Measurements from ENCODE around the gene BUD23. TPM values are rescaled to one million over a fixed set of nuclear protein-coding genes. Genes with fewer than 3 reads are reported as not detected.
"Not testable (repeated sequence)": the region's sequence is repeated elsewhere in the genome, so short reads cannot be mapped to it uniquely, and the experiment has no call there.

BUD23 gene
- total and polyA plus RNA-seq, 2 experiments from 2014 or later, result 62.1 to 117 TPM

DNA sequence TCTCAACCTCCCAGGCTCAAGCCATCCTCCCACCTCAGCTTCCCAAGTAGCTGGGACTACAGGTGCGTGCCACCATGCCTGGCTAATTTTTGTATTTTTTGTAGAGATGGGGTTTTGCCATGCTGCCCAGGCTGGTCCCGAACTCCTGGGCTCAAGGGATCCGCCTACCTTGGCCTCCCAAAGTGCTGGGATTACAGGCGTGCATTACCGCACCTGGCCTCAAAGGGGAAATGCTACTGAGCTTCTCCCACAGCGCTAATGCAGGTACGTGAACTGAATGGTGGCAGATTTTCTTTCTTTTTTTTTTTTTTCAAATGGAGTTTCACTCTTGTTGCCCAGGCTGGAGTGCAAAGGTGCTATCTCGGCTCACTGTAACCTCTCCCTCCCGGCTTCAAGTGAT, 7.3 kb upstream of the BUD23 start:
- H3K79me2 ChIP-seq (replicated peaks; ENCODE audit: insufficient read depth), result peaks cover 17% of the 10 kb centered on the region
- H3K4me3 Mint-ChIP-seq; H3K4me2 ChIP-seq; H3K27ac ChIP-seq (ENCODE audit: low read depth); H3K27me3 ChIP-seq (ENCODE audit: insufficient read depth); H3K36me3 ChIP-seq (ENCODE audit: insufficient read depth); H3K9me3 Mint-ChIP-seq; H3K27me3 Mint-ChIP-seq (ENCODE audit: insufficient read depth, low read depth, poor library complexity); H2AFZ ChIP-seq; H3K4me1 ChIP-seq (ENCODE audit: insufficient read depth); H3K9me2 ChIP-seq (ENCODE audit: insufficient read depth); H3K27ac Mint-ChIP-seq; H3K4me3 ChIP-seq; H4K20me1 ChIP-seq (replicated peaks; ENCODE audit: insufficient read depth); H3F3A ChIP-seq (replicated peaks; ENCODE audit: low read depth): not testable (repeated sequence)
- Mint-ChIP-seq H3K36me3 (ENCODE audit: low read depth) (peaks cover 23% of the 10 kb centered on the region), H3K4me1 (peaks cover 13% of the 10 kb centered on the region)
- ATAC-seq (peak; percentile 79), DNase-seq (ENCODE audit: low spot score) (peak; percentile 78)
- TF ChIP-seq, protein P1, sequence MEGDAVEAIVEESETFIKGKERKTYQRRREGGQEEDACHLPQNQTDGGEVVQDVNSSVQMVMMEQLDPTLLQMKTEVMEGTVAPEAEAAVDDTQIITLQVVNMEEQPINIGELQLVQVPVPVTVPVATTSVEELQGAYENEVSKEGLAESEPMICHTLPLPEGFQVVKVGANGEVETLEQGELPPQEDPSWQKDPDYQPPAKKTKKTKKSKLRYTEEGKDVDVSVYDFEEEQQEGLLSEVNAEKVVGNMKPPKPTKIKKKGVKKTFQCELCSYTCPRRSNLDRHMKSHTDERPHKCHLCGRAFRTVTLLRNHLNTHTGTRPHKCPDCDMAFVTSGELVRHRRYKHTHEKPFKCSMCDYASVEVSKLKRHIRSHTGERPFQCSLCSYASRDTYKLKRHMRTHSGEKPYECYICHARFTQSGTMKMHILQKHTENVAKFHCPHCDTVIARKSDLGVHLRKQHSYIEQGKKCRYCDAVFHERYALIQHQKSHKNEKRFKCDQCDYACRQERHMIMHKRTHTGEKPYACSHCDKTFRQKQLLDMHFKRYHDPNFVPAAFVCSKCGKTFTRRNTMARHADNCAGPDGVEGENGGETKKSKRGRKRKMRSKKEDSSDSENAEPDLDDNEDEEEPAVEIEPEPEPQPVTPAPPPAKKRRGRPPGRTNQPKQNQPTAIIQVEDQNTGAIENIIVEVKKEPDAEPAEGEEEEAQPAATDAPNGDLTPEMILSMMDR (conservative IDR thresholded peaks at IDR 0.05; ENCODE audit: low read depth in 2 of 2), result peak; percentile 15 to 31; a peak in 2 of 4 replicates

DNA sequence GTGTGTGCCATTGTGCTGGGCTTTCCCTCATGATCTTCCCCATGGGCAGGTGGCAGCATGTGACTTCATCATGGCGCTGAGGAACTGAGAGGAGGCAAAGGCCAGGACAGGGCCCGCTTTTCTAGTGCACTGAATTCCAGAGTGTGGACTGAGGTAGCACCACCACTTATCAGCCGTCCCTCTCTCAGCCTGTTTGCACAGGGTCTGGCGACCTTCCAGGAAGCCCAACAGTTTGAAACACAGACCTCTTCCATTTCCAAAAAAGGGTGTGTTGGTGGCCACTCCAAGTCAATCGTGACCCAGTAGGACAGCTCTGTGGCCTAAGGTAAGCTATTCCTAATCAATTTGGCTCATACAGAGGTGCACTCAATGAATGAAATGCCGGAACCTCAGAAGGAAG, 4.5 kb upstream of the BUD23 start:
- no peak overlapping the region for H3K4me2 ChIP-seq
- no peak overlapping the region for H3K27ac Mint-ChIP-seq
- H3K4me3 Mint-ChIP-seq, result no peak overlapping the region
- no peak overlapping the region for H3K27ac ChIP-seq (ENCODE audit: low read depth)
- DNase-seq (ENCODE audit: low spot score), result no peak
- H3K27me3 ChIP-seq (ENCODE audit: insufficient read depth), result no peaks in the 10 kb centered on the region
- peaks cover 3% of the 10 kb centered on the region; the same call in 1 of the 2 replicates for H3K36me3 ChIP-seq (ENCODE audit: insufficient read depth)
- H3K9me2 ChIP-seq (ENCODE audit: insufficient read depth), result no peaks in the 10 kb centered on the region
- no peaks in the 10 kb centered on the region for H3K9me3 Mint-ChIP-seq
- H3K27me3 Mint-ChIP-seq (ENCODE audit: insufficient read depth, low read depth, poor library complexity), result peaks cover 11% of the 10 kb centered on the region
- H3K79me2 ChIP-seq (replicated peaks; ENCODE audit: insufficient read depth), result peaks cover 39% of the 10 kb centered on the region
- peaks cover 9% of the 10 kb centered on the region for H3K4me1 ChIP-seq (ENCODE audit: insufficient read depth)
- no peak for ATAC-seq
- H3K36me3 Mint-ChIP-seq (ENCODE audit: low read depth), result peaks cover 22% of the 10 kb centered on the region
- H3F3A ChIP-seq (replicated peaks; ENCODE audit: low read depth), result 0 out of 2 replicates have a peak, but pooled peaks cover 2% of the 10 kb centered on the region
- peaks cover 5% of the 10 kb centered on the region for H4K20me1 ChIP-seq (replicated peaks; ENCODE audit: insufficient read depth)
- no peak overlapping the region for H3K4me3 ChIP-seq
- peaks cover 17% of the 10 kb centered on the region for H3K4me1 Mint-ChIP-seq
- H2AFZ ChIP-seq, result no peak overlapping the region
- TF ChIP-seq POLR2AphosphoS5 (IDR thresholded peaks at IDR 0.05; ENCODE audit: low read depth) (no peak), STAT1 (IDR thresholded peaks at IDR 0.05; ENCODE audit: unreplicated experiment) (no peak), ZNF114 (CRISPR knock-in tag; IDR thresholded peaks at IDR 0.05) (no peak), EZH2phosphoT487 (IDR thresholded peaks at IDR 0.05; ENCODE audit: unreplicated experiment) (no peak), ZNF331 (CRISPR knock-in tag; IDR thresholded peaks at IDR 0.05; ENCODE audit: low read depth) (no peak), JUNB (IDR thresholded peaks at IDR 0.05; ENCODE audit: unreplicated experiment) (no peak)
- TF ChIP-seq, protein P2, sequence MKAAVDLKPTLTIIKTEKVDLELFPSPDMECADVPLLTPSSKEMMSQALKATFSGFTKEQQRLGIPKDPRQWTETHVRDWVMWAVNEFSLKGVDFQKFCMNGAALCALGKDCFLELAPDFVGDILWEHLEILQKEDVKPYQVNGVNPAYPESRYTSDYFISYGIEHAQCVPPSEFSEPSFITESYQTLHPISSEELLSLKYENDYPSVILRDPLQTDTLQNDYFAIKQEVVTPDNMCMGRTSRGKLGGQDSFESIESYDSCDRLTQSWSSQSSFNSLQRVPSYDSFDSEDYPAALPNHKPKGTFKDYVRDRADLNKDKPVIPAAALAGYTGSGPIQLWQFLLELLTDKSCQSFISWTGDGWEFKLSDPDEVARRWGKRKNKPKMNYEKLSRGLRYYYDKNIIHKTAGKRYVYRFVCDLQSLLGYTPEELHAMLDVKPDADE (IDR thresholded peaks at IDR 0.05), result no peak
- TF ChIP-seq, protein P1 (conservative IDR thresholded peaks at IDR 0.05; ENCODE audit: low read depth in 2 of 2), result no peak
- TF ChIP-seq, protein P3, sequence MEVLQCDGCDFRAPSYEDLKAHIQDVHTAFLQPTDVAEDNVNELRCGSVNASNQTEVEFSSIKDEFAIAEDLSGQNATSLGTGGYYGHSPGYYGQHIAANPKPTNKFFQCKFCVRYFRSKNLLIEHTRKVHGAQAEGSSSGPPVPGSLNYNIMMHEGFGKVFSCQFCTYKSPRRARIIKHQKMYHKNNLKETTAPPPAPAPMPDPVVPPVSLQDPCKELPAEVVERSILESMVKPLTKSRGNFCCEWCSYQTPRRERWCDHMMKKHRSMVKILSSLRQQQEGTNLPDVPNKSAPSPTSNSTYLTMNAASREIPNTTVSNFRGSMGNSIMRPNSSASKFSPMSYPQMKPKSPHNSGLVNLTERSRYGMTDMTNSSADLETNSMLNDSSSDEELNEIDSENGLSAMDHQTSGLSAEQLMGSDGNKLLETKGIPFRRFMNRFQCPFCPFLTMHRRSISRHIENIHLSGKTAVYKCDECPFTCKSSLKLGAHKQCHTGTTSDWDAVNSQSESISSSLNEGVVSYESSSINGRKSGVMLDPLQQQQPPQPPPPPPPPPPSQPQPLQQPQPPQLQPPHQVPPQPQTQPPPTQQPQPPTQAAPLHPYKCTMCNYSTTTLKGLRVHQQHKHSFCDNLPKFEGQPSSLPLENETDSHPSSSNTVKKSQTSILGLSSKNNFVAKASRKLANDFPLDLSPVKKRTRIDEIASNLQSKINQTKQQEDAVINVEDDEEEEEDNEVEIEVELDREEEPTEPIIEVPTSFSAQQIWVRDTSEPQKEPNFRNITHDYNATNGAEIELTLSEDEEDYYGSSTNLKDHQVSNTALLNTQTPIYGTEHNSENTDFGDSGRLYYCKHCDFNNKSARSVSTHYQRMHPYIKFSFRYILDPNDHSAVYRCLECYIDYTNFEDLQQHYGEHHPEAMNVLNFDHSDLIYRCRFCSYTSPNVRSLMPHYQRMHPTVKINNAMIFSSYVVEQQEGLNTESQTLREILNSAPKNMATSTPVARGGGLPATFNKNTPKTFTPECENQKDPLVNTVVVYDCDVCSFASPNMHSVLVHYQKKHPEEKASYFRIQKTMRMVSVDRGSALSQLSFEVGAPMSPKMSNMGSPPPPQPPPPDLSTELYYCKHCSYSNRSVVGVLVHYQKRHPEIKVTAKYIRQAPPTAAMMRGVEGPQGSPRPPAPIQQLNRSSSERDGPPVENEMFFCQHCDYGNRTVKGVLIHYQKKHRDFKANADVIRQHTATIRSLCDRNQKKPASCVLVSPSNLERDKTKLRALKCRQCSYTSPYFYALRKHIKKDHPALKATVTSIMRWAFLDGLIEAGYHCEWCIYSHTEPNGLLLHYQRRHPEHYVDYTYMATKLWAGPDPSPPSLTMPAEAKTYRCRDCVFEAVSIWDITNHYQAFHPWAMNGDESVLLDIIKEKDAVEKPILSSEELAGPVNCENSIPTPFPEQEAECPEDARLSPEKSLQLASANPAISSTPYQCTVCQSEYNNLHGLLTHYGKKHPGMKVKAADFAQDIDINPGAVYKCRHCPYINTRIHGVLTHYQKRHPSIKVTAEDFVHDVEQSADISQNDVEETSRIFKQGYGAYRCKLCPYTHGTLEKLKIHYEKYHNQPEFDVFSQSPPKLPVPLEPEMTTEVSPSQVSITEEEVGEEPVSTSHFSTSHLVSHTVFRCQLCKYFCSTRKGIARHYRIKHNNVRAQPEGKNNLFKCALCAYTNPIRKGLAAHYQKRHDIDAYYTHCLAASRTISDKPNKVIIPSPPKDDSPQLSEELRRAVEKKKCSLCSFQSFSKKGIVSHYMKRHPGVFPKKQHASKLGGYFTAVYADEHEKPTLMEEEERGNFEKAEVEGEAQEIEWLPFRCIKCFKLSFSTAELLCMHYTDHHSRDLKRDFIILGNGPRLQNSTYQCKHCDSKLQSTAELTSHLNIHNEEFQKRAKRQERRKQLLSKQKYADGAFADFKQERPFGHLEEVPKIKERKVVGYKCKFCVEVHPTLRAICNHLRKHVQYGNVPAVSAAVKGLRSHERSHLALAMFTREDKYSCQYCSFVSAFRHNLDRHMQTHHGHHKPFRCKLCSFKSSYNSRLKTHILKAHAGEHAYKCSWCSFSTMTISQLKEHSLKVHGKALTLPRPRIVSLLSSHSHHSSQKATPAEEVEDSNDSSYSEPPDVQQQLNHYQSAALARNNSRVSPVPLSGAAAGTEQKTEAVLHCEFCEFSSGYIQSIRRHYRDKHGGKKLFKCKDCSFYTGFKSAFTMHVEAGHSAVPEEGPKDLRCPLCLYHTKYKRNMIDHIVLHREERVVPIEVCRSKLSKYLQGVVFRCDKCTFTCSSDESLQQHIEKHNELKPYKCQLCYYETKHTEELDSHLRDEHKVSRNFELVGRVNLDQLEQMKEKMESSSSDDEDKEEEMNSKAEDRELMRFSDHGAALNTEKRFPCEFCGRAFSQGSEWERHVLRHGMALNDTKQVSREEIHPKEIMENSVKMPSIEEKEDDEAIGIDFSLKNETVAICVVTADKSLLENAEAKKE (CRISPR knock-in tag; IDR thresholded peaks at IDR 0.05), result no peak

Measured in GM23338 (cell line).